Measurements from ENCODE around the gene WDR5B. TPM values are rescaled to one million over a fixed set of nuclear protein-coding genes. Genes with fewer than 3 reads are reported as not detected.

WDR5B gene
- total and polyA plus RNA-seq, 4 donors = 2.8 to 7.5 (median 4.9) TPM

- no peak for DNase-seq
- no peak for ATAC-seq (ENCODE audit: insufficient read depth, low FRiP score)
- Histone ChIP-seq H3K27me3 (ENCODE audit: control insufficient read depth in 3 of 3, insufficient read depth in 3 of 3, low read length in 2 of 3) (no peaks in the 10 kb centered on the region), H3K4me3 (no peak overlapping the region), H3K27ac (ENCODE audit: low read depth in 1 of 2, low read length in 1 of 2) (no peak overlapping the region), H3K36me3 (ENCODE audit: control insufficient read depth in 4 of 4, insufficient read depth in 4 of 4, low read length in 4 of 4) (peaks cover 0 to 5% (median 2%) of the 10 kb centered on the region in 4 donors), H3K4me1 (ENCODE audit: control insufficient read depth in 5 of 5, insufficient read depth in 5 of 5, low read length in 5 of 5) (peaks cover 0 to 27% (median 5%) of the 10 kb centered on the region in 5 donors), H3K9me3 (ENCODE audit: control insufficient read depth in 4 of 4, insufficient read depth in 3 of 4, low read length in 3 of 4) (no peaks in the 10 kb centered on the region), H3K9ac (ENCODE audit: insufficient read depth in 1 of 2, low read length in 2 of 2) (no peak overlapping the region)
- TF ChIP-seq, protein P1, sequence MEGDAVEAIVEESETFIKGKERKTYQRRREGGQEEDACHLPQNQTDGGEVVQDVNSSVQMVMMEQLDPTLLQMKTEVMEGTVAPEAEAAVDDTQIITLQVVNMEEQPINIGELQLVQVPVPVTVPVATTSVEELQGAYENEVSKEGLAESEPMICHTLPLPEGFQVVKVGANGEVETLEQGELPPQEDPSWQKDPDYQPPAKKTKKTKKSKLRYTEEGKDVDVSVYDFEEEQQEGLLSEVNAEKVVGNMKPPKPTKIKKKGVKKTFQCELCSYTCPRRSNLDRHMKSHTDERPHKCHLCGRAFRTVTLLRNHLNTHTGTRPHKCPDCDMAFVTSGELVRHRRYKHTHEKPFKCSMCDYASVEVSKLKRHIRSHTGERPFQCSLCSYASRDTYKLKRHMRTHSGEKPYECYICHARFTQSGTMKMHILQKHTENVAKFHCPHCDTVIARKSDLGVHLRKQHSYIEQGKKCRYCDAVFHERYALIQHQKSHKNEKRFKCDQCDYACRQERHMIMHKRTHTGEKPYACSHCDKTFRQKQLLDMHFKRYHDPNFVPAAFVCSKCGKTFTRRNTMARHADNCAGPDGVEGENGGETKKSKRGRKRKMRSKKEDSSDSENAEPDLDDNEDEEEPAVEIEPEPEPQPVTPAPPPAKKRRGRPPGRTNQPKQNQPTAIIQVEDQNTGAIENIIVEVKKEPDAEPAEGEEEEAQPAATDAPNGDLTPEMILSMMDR (IDR thresholded peaks at IDR 0.05; ENCODE audit: control extremely low read depth, extremely low read depth) = no peak
Observed at GRCh38 chr3:122389197-122389596, 26.7 kb downstream of the WDR5B start.

GRCh38 chr3:122387709-122388108 is 28.2 kb downstream of the WDR5B start:
- DNase-seq (no peak), ATAC-seq (ENCODE audit: insufficient read depth, low FRiP score) (no peak)
- H3K36me3 ChIP-seq (ENCODE audit: control insufficient read depth in 4 of 4, insufficient read depth in 4 of 4, low read length in 4 of 4) = no peaks in the 10 kb centered on the region
- no peak overlapping the region for H3K9ac ChIP-seq (ENCODE audit: insufficient read depth in 1 of 2, low read length in 2 of 2)
- no peak overlapping the region for H3K4me3 ChIP-seq
- no peaks in the 10 kb centered on the region for H3K27me3 ChIP-seq (ENCODE audit: control insufficient read depth in 3 of 3, insufficient read depth in 3 of 3, low read length in 2 of 3)
- TF ChIP-seq, protein P1 (IDR thresholded peaks at IDR 0.05; ENCODE audit: control extremely low read depth, extremely low read depth) = no peak
- no peak overlapping the region for H3K27ac ChIP-seq (ENCODE audit: low read depth in 1 of 2, low read length in 1 of 2)
- WGBS, 2 donors = 89 to 94% methylated on average over 3 of the region's 3 CpGs
- H3K4me1 ChIP-seq (ENCODE audit: control insufficient read depth in 5 of 5, insufficient read depth in 5 of 5, low read length in 5 of 5) = peaks cover 0 to 24% (median 5%) of the 10 kb centered on the region in 5 donors
- H3K9me3 ChIP-seq (ENCODE audit: control insufficient read depth in 4 of 4, insufficient read depth in 3 of 4, low read length in 3 of 4) = no peaks in the 10 kb centered on the region

- TF ChIP-seq, protein P1 (IDR thresholded peaks at IDR 0.05; ENCODE audit: control extremely low read depth, extremely low read depth) = peak; percentile 57
- no peaks in the 10 kb centered on the region for H3K27me3 ChIP-seq (ENCODE audit: control insufficient read depth in 3 of 3, insufficient read depth in 3 of 3, low read length in 2 of 3)
- no peaks in the 10 kb centered on the region for H3K9me3 ChIP-seq (ENCODE audit: control insufficient read depth in 4 of 4, insufficient read depth in 3 of 4, low read length in 3 of 4)
- ATAC-seq (ENCODE audit: insufficient read depth, low FRiP score) (peak; percentile 99), DNase-seq (peak; percentile 95 to 97 (median 96))
- H3K9ac ChIP-seq (ENCODE audit: insufficient read depth in 1 of 2, low read length in 2 of 2) = peak within 1 kb of the TSS; percentile 80 to 94
- peak within 1 kb of the TSS; percentile 90 to 94 for H3K27ac ChIP-seq (ENCODE audit: low read depth in 1 of 2, low read length in 1 of 2)
- H3K4me3 ChIP-seq = peak within 1 kb of the TSS; percentile 80
- H3K4me1 ChIP-seq (ENCODE audit: control insufficient read depth in 5 of 5, insufficient read depth in 5 of 5, low read length in 5 of 5) = peaks cover 0 to 10% (median 2%) of the 10 kb centered on the region in 5 donors
- peaks cover 0 to 4% (median under 1%) of the 10 kb centered on the region in 4 donors for H3K36me3 ChIP-seq (ENCODE audit: control insufficient read depth in 4 of 4, insufficient read depth in 4 of 4, low read length in 4 of 4)
- WGBS, 2 donors = 1% methylated on average over 50 to 52 of the region's 52 CpGs
Observed at GRCh38 chr3:122383771-122384697, 31.8 kb downstream of the WDR5B start, which contains the start of gene FAM162A. FAM162A (plus strand) TSS chr3:122384182; CDS start chr3:122384266, 84 bp downstream.

All from lung (tissue), 12 donors.